ENCODE results near the gene ENGASE. TPM values are rescaled to one million over a fixed set of nuclear protein-coding genes. Genes with fewer than 3 reads are reported as not detected.

The ENGASE gene
- total and polyA plus RNA-seq, 2 of the 8 experiments (the other 6 are each of a cell fraction or from before 2014, with no cell fraction given): 9.3 to 36.1 TPM

DNA sequence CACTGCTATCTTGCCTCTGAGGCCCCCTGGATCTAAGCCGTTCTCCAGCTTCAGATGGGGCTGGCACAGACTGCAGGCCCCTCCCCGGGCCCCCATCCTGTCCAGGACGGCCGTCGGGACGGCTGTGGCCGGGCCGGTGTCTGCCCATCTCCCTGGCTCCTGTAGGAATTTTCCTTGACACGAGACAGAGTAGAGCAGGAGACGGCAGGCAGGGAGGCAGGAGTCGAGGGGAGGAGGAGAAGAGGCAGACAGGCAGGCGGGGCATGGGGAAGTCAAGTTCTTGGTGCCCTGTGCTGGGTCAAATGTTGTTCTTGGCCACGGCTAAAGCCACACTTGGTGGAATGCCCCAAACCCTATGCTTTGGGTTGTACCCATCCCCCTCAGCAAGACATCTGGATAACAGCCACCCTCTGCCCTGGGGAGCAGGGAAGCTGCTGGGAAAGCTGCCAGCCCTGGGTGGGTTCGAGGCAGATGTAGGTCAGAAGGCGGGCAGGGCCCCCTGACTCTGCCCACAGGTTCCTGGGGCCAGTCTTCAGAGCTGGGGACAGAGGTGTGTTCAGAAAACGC is 46.6 kb upstream of the ENGASE start:
- H3K36me3 ChIP-seq (ENCODE audit: control insufficient read depth in 2 of 4, insufficient read depth in 4 of 4, low read length in 3 of 4): no peaks in the 10 kb centered on the region
- H3K9me3 ChIP-seq (ENCODE audit: insufficient read depth in 2 of 2, low read depth in 1 of 2, low read length in 1 of 2): no peaks in the 10 kb centered on the region
- TF ChIP-seq SP4 (IDR thresholded peaks at IDR 0.05; ENCODE audit: low read length): no peak
- H4K91ac ChIP-seq (replicated peaks; ENCODE audit: insufficient read length, low read length): no peak overlapping the region
- ChIA-PET CTCF (ENCODE audit: partially characterized antibody) (interaction anchor here (1.2 to 6.3 kb wide), 8 partner anchors 8 to 45 kb away, joined by 3 to 55 read pairs (median 6); no protein-coding TSS in a partner anchor), POLR2A (ENCODE audit: partially characterized antibody) (interaction anchor here (1.0 to 1.2 kb wide), 2 partner anchors 13 to 25 kb away, joined by 3 read pairs; no protein-coding TSS in a partner anchor)
- H2BK15ac ChIP-seq (ENCODE audit: low read length): no peak overlapping the region
- H4K5ac ChIP-seq (ENCODE audit: insufficient read length, low read depth, low read length): no peak overlapping the region
- no peak overlapping the region for H2BK20ac ChIP-seq (ENCODE audit: low read length)
- no peak overlapping the region for H3K9ac ChIP-seq (replicated peaks in 1 of 4; ENCODE audit: extremely low read depth in 1 of 4, low read depth in 3 of 4, low read length in 3 of 4)
- FAIRE-seq (no peak), DNase-seq (ENCODE audit: low read depth in 1 of 2, low spot score in 2 of 2) (no peak)
- H3K79me1 ChIP-seq (ENCODE audit: low read depth, low read length): no peaks in the 10 kb centered on the region
- no peak overlapping the region for H3K18ac ChIP-seq (ENCODE audit: extremely low read depth, low read length)
- no peak overlapping the region for H3K4ac ChIP-seq (replicated peaks; ENCODE audit: insufficient read length, low read depth, low read length)
- no peak overlapping the region for H3K27ac ChIP-seq (ENCODE audit: low read depth, low read length)
- H3K27me3 ChIP-seq (replicated peaks in 1 of 4; ENCODE audit: control insufficient read depth in 3 of 4, extremely low read depth in 1 of 4, insufficient read depth in 3 of 4, low read length in 3 of 4): peaks cover 11 to 57% (median 48%) of the 10 kb centered on the region in 4 experiments
- H4K8ac ChIP-seq (ENCODE audit: extremely low read depth, insufficient read depth, low read length): peak overlapping the region; percentile 57; the same call in 1 of the 2 replicates
- peaks cover 1 to 2% of the 10 kb centered on the region in 2 experiments for H4K20me1 ChIP-seq (replicated peaks in 1 of 2; ENCODE audit: control insufficient read depth in 1 of 2, insufficient read depth in 2 of 2, low read length in 2 of 2)
- H3K79me2 ChIP-seq (ENCODE audit: control insufficient read depth in 1 of 2, insufficient read depth in 2 of 2, low read length in 2 of 2): no peaks in the 10 kb centered on the region
- no peak overlapping the region for H3K14ac ChIP-seq (ENCODE audit: insufficient read length)
- H2AK5ac ChIP-seq (ENCODE audit: low read depth, low read length): no peak overlapping the region
- peaks cover 3 to 7% (median 6%) of the 10 kb centered on the region in 4 experiments; a peak in 4 of 7 replicates for H3K4me1 ChIP-seq (replicated peaks in 1 of 4; ENCODE audit: control insufficient read depth in 3 of 4, insufficient read depth in 4 of 4, low read length in 3 of 4)
- H3K4me2 ChIP-seq (ENCODE audit: insufficient read depth in 1 of 2, low read depth in 2 of 2, low read length in 2 of 2): no peak overlapping the region
- no peak overlapping the region for H2BK12ac ChIP-seq (ENCODE audit: low read depth, low read length)
- H3K4me3 ChIP-seq (ENCODE audit: extremely low read depth in 1 of 4, insufficient read depth in 2 of 4, low read depth in 3 of 4, low read length in 4 of 4): no peak overlapping the region
- H3K56ac ChIP-seq (replicated peaks; ENCODE audit: insufficient read length, low read depth, low read length): no peak overlapping the region
- H2BK120ac ChIP-seq (replicated peaks; ENCODE audit: low read depth, low read length): no peak overlapping the region
- no peak overlapping the region for H3K23ac ChIP-seq (ENCODE audit: insufficient read length)
- H2BK5ac ChIP-seq (ENCODE audit: low read depth, low read length): no peak overlapping the region
- no peak overlapping the region for H2AFZ ChIP-seq (ENCODE audit: low read length)
- 87% methylated on average over 16 of the region's 16 CpGs; no CpG with 5 or more reads in 1 of the 2 experiments for WGBS, 2 experiments (ENCODE audit: extremely low coverage in 1 of 2, insufficient coverage in 1 of 2, insufficient read length in 1 of 2, insufficient replicate concordance in 2 of 2, low coverage in 1 of 2, low lambda C conversion rate in 2 of 2, missing lambda C conversion rate in 1 of 2)
- H3K23me2 ChIP-seq (ENCODE audit: low read depth, low read length): peaks cover 9% of the 10 kb centered on the region; the same call in 1 of the 2 replicates
